PC-9 (cell line): Measurements from ENCODE around the gene LGR6. TPM values are rescaled to one million over a fixed set of nuclear protein-coding genes. Genes with fewer than 3 reads are reported as not detected.

Experiments used
- BruUV-seq: library from RNA; stranded (reverse); fragments of 400-500 nt; replicated peaks from 2 replicates; lab custom pipeline; 2021; lab: Mats Ljungman, UMichigan
- CTCF ChIA-PET: fragments of 300-600 bp; sonication (Branson Sonifier 250); formaldehyde crosslinking; loops from one replicate; lab custom pipeline; 2022; ENCODE audit warnings: antibody characterized with exemption; lab: Charles Lee
- POLR2A ChIA-PET: fragments of 300-600 bp; sonication (Branson Sonifier 250); formaldehyde crosslinking; loops from one replicate; lab custom pipeline; 2022; ENCODE audit warnings: antibody characterized with exemption; ENCODE audit not compliant: unreplicated experiment; lab: Charles Lee
- DNase-seq, 2 experiments: peaks; one replicate each; pipeline versions ENCODE4 v3.0.0 to v3.0.0-alpha.2; 2015 to 2022; ENCODE audit warnings: mixed read lengths in 1 of 2
- H2AFZ ChIP-seq: fragments of 200-600 bp; sonication (generic); 2 replicates; pipeline ENCODE4 v1.8.1; 2017; ENCODE audit warnings: antibody characterized with exemption
- H3F3A ChIP-seq: fragments of 200-600 bp; sonication (generic); 2 replicates; pipeline ENCODE4 v1.8.1; 2017; ENCODE audit warnings: antibody characterized with exemption, mild to moderate bottlenecking, low read depth; ENCODE audit not compliant: insufficient read depth
- H3K27ac ChIP-seq: fragments of 200-600 bp; sonication (generic); 2 replicates; pipeline ENCODE4 v1.6.1; 2016; ENCODE audit warnings: mixed run types
- H3K27me3 ChIP-seq: fragments of 200-600 bp; sonication (generic); 2 replicates; pipeline ENCODE4 v1.6.1; 2016; ENCODE audit warnings: low read depth, mixed run types; ENCODE audit not compliant: insufficient read depth
- H3K36me3 ChIP-seq: fragments of 200-600 bp; sonication (generic); 2 replicates; pipeline ENCODE4 v1.6.1; 2016; ENCODE audit warnings: low read depth, mixed run types
- H3K4me1 ChIP-seq: fragments of 200-600 bp; sonication (generic); replicated peaks from 2 replicates; pipeline ENCODE4 v1.6.1; 2016; ENCODE audit warnings: mixed run types; ENCODE audit not compliant: insufficient read depth
- H3K4me2 ChIP-seq: fragments of 200-600 bp; sonication (generic); 2 replicates; pipeline ENCODE4 v1.6.1; 2017; ENCODE audit warnings: mixed run types
- H3K4me3 ChIP-seq: fragments of 200-600 bp; sonication (generic); 2 replicates; pipeline ENCODE4 v1.6.1; 2016; ENCODE audit warnings: mixed run types
- H3K79me2 ChIP-seq: fragments of 200-600 bp; sonication (generic); 2 replicates; pipeline ENCODE4 v1.6.1; 2017; ENCODE audit warnings: low read depth, mixed run types
- H3K9me2 ChIP-seq: fragments of 200-600 bp; sonication (generic); 2 replicates; pipeline ENCODE4 v1.8.1; 2017; ENCODE audit warnings: mild to moderate bottlenecking; ENCODE audit not compliant: insufficient read depth
- H3K9me3 ChIP-seq: fragments of 200-600 bp; sonication (generic); 2 replicates; pipeline ENCODE4 v1.8.1; 2016; ENCODE audit warnings: low read depth; ENCODE audit not compliant: insufficient read depth
- H4K20me1 ChIP-seq: fragments of 200-600 bp; sonication (generic); 2 replicates; pipeline ENCODE4 v1.8.1; 2017; ENCODE audit not compliant: insufficient read depth
- CTCF ChIP-seq: fragments of 200-600 bp; sonication (generic); conservative IDR thresholded peaks from 2 replicates; pipeline ENCODE4 v1.6.1; 2017; ENCODE audit warnings: mixed run types, antibody characterized with exemption, mild to moderate bottlenecking, moderate library complexity
- EZH2 ChIP-seq: fragments of 200-600 bp; sonication (generic); IDR thresholded peaks from 2 replicates; pipeline ENCODE4 v1.8.0; 2017; ENCODE audit warnings: antibody characterized with exemption, low read depth
- intact Hi-C: fragments of 100-400 bp; cut with micrococcal nuclease; formaldehyde crosslinking; loops from one replicate; pipeline ENCODE4 v1.10.0; 2022; ENCODE audit not compliant: unreplicated experiment
- total RNA-seq: library from RNA; stranded (reverse); gene quantifications from 2 replicates; pipeline ENCODE4 v1.2.3, GENCODE V29; 2021

Gene LGR6
- total RNA-seq, 1 experiment from 2014 or later, result 5.6 TPM

- Histone ChIP-seq H3K27me3 (peaks cover 20% of the 10 kb centered on the region; the same call in 1 of the 2 replicates), H3K4me3 (no peak overlapping the region), H4K20me1 (no peaks in the 10 kb centered on the region), H3K36me3 (no peaks in the 10 kb centered on the region), H3K4me1 (peaks cover 25% of the 10 kb centered on the region), H3K9me3 (no peaks in the 10 kb centered on the region), H3K9me2 (no peaks in the 10 kb centered on the region), H3F3A (peaks cover 15% of the 10 kb centered on the region), H3K4me2 (no peak overlapping the region), H2AFZ (no peak overlapping the region), H3K79me2 (no peaks in the 10 kb centered on the region), H3K27ac (no peak overlapping the region)
- POLR2A ChIA-PET, result no interaction called here
- TF ChIP-seq CTCF (no peak), EZH2 (no peak)
- CTCF ChIA-PET, result no interaction called here
- intact Hi-C loops, result no loop called here
- no peak for DNase-seq
- no TSS peak for BruUV-seq
These were observed 27.1 kb downstream of the LGR6 start for GRCh38 chr1:202220733-202221132.

- H3K79me2 ChIP-seq, result no peaks in the 10 kb centered on the region
- TF ChIP-seq EZH2, result no peak
- no peak for TF ChIP-seq CTCF
- peak overlapping the region; percentile 78 for H3K4me2 ChIP-seq
- H3K36me3 ChIP-seq, result no peaks in the 10 kb centered on the region
- H3K9me2 ChIP-seq, result no peaks in the 10 kb centered on the region
- POLR2A ChIA-PET, result interaction anchor here (0.5 to 1.0 kb wide), 3 partner anchors 22 to 1659 kb away, joined by 3 to 6 read pairs (median 6); no protein-coding TSS in a partner anchor
- no TSS peak for BruUV-seq
- peak; percentile 73 to 74 for DNase-seq
- no peaks in the 10 kb centered on the region for H3K9me3 ChIP-seq
- no peak overlapping the region for H3K27ac ChIP-seq
- peaks cover 16% of the 10 kb centered on the region; the same call in 1 of the 2 replicates for H3K27me3 ChIP-seq
- H3K4me3 ChIP-seq, result 0 out of 2 replicates have a peak overlapping the region, but pooled peaks have one; percentile 15
- peaks cover 15% of the 10 kb centered on the region for H3F3A ChIP-seq
- CTCF ChIA-PET, result no interaction called here
- peaks cover 21% of the 10 kb centered on the region for H3K4me1 ChIP-seq
- H4K20me1 ChIP-seq, result no peaks in the 10 kb centered on the region
- intact Hi-C loops, result loop anchor here (1.0 kb wide), 2 partner anchors 14 to 22 kb away; no protein-coding TSS in a partner anchor
- H2AFZ ChIP-seq, result no peak overlapping the region
These were observed 28.6 kb downstream of the LGR6 start for GRCh38 chr1:202221911-202222909.

- POLR2A ChIA-PET, result no interaction called here
- Histone ChIP-seq H3K9me2 (no peaks in the 10 kb centered on the region), H3F3A (peaks cover 15% of the 10 kb centered on the region), H4K20me1 (no peaks in the 10 kb centered on the region), H3K27ac (no peak overlapping the region), H3K79me2 (no peaks in the 10 kb centered on the region), H2AFZ (no peak overlapping the region), H3K9me3 (no peaks in the 10 kb centered on the region), H3K4me3 (no peak overlapping the region), H3K4me1 (peaks cover 21% of the 10 kb centered on the region), H3K4me2 (no peak overlapping the region), H3K36me3 (no peaks in the 10 kb centered on the region), H3K27me3 (peaks cover 9% of the 10 kb centered on the region; the same call in 1 of the 2 replicates)
- no peak for DNase-seq
- no TSS peak for BruUV-seq
- CTCF ChIA-PET, result interaction anchor here (0.7 kb wide), 1 partner anchor 100 kb away, joined by 10 read pairs; no protein-coding TSS in a partner anchor
- TF ChIP-seq EZH2 (no peak), CTCF (no peak)
- intact Hi-C loops, result no loop called here
These were observed 29.7 kb downstream of the LGR6 start for GRCh38 chr1:202223121-202223860.
